Activated CD4-positive, alpha-beta T cell treated with anti-CD3 and anti-CD28 coated beads, Interleukin-2, amount 10 ng/mL, durations not matched to agents 7 days and 5 days (primary cell): Measurements from ENCODE around the gene GAREM1. TPM values are rescaled to one million over a fixed set of nuclear protein-coding genes. Genes with fewer than 3 reads are reported as not detected.
"Not testable (repeated sequence)": the region's sequence is repeated elsewhere in the genome, so short reads cannot be mapped to it uniquely, and the experiment has no call there.

Source experiments
- CTCF ChIA-PET: fragments of 350-600 bp; sonication (Branson Sonifier 250); formaldehyde crosslinking; loops from one replicate; lab custom pipeline; 2021; ENCODE audit warnings: antibody characterized with exemption; lab: Charles Lee
- POLR2A ChIA-PET: fragments of 350-600 bp; sonication (Branson Sonifier 250); formaldehyde crosslinking; loops from one replicate; lab custom pipeline; 2021; ENCODE audit warnings: antibody characterized with exemption; lab: Charles Lee
- DNase-seq: peaks from one replicate; pipeline ENCODE4 v3.0.0-alpha.2; 2020
- H3K27ac Mint-ChIP-seq: one replicate; pipeline ENCODE4 v1.8.0; 2021; ENCODE audit warnings: mild to moderate bottlenecking, moderate library complexity, mixed read lengths
- H3K27me3 Mint-ChIP-seq: one replicate; pipeline ENCODE4 v1.8.0; 2021; ENCODE audit warnings: mixed read lengths
- H3K36me3 Mint-ChIP-seq: one replicate; pipeline ENCODE4 v1.8.0; 2021; ENCODE audit warnings: low read depth, mixed read lengths
- H3K4me1 Mint-ChIP-seq: one replicate; pipeline ENCODE4 v1.8.0; 2021; ENCODE audit warnings: mixed read lengths
- H3K4me3 Mint-ChIP-seq: one replicate; pipeline ENCODE4 v1.8.0; 2021; ENCODE audit warnings: mild to moderate bottlenecking, moderate library complexity, mixed read lengths
- H3K9me3 Mint-ChIP-seq: one replicate; pipeline ENCODE4 v1.8.0; 2021; ENCODE audit warnings: mixed read lengths
- total RNA-seq, 2 experiments: library from RNA; stranded (reverse); gene quantifications; one replicate each; pipeline ENCODE4 v1.2.3, GENCODE V29; 2021

GAREM1 gene
- total RNA-seq: not detected

DNA sequence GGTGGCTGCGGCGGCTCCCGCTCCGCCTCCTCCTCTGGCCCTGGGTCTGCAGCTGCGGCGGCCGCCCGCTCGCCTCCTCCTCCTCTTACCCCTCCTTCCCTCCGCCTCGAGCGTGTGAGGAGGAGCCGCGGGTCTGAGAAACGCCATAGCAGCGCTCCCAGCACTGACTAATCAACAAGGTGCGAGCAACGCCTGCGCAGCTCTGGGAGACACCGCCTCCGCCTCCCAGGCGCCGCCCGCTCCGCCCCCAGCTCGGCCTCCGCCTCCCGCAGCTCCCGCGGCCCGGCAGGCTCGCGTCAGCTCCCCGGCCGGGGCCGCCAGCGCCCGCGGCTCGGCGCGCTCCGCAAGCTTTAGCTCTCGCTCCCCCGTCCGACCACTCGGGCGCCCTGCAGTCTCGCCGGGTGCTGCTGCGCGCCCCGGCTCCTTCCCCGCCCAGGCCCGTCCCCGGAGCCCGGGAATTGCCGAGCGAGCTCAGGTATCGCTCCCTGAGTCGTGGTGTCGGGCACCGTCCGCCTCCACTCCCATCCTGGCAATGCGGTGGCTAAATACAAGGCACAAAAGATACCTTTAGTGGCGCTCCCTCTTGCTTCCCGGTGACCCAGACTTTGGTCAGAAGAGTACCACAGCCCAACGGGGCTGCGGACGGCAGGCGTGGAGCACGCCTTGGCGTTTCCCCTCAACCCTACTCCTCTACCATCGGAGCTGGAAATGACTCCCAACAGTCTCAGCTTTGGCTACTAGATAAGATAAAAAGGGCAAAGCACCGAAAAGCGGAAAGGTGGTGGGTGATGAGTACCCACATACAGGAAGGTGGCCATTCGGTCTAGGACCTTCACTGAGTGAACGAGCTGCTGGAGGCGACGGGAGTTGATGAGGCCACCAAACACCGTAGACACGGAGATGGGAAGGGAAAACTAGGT is at the start of gene GAREM1:
Gene GAREM1, minus strand, starts transcription at position 169 of the 920 bp plus-strand sequence. CDS start 454 bp downstream, outside the sequence.
- POLR2A ChIA-PET: no interaction called here
- no peak within 1 kb of the TSS for H3K27ac Mint-ChIP-seq
- peaks cover 68% of the 10 kb centered on the region for H3K27me3 Mint-ChIP-seq
- peak; percentile 81 for DNase-seq
- H3K4me1 Mint-ChIP-seq: peaks cover 27% of the 10 kb centered on the region
- peak within 1 kb of the TSS; percentile 75 for H3K4me3 Mint-ChIP-seq
- H3K9me3 Mint-ChIP-seq: no peaks in the 10 kb centered on the region
- no peaks in the 10 kb centered on the region for H3K36me3 Mint-ChIP-seq
- CTCF ChIA-PET: interaction anchor here (0.5 to 1.7 kb wide), 5 partner anchors 38 to 313 kb away, joined by 3 to 6 read pairs (median 3); no protein-coding TSS in a partner anchor

DNA sequence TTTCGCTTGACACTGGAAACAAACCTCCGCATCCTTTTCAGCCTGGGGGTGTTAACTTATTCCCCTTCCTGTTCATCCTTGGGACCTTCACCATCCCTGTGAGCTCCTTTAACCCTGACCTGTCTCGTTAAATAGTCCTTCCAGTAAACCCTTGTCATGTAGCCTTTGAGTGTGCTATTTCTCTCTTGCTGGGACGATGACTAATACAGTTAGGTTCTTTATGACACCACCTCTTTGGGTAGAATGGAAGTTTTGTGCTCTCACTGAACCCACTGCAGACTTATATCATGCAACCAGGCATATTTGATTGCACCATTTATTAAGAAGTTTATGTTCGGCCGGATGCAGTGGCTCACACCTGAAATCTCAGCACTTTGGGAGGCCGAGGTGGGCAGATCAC is 40.5 kb upstream of the GAREM1 start:
- Mint-ChIP-seq H3K27me3 (no peaks in the 10 kb centered on the region), H3K36me3 (no peaks in the 10 kb centered on the region), H3K4me3 (no peak overlapping the region), H3K27ac (no peak overlapping the region), H3K4me1 (peaks cover 3% of the 10 kb centered on the region), H3K9me3 (no peaks in the 10 kb centered on the region)
- DNase-seq: no peak
- CTCF ChIA-PET: no interaction called here
- POLR2A ChIA-PET: no interaction called here

GRCh38 chr18:32509111-32509510 is 38.4 kb upstream of the GAREM1 start:
- Mint-ChIP-seq H3K4me3 (no peak overlapping the region), H3K27me3 (no peaks in the 10 kb centered on the region), H3K4me1 (peaks cover 3% of the 10 kb centered on the region), H3K36me3 (no peaks in the 10 kb centered on the region), H3K27ac (no peak overlapping the region), H3K9me3 (no peaks in the 10 kb centered on the region)
- POLR2A ChIA-PET: no interaction called here
- CTCF ChIA-PET: interaction anchor here (1.2 kb wide), 1 partner anchor 38 kb away, joined by 3 read pairs; the partner anchor contains the start of gene GAREM1
- no peak for DNase-seq

- H3K36me3 Mint-ChIP-seq: no peaks in the 10 kb centered on the region
- no peak overlapping the region for H3K27ac Mint-ChIP-seq
- peaks cover 3% of the 10 kb centered on the region for H3K27me3 Mint-ChIP-seq
- peaks cover 3% of the 10 kb centered on the region for H3K4me1 Mint-ChIP-seq
- ChIA-PET CTCF (interaction anchor here (0.7 kb wide), 1 partner anchor 402 kb away, joined by 3 read pairs; no protein-coding TSS in a partner anchor), POLR2A (no interaction called here)
- H3K9me3 Mint-ChIP-seq: no peaks in the 10 kb centered on the region
- no peak overlapping the region for H3K4me3 Mint-ChIP-seq
- no peak for DNase-seq
These were observed 36.4 kb upstream of the GAREM1 start for GRCh38 chr18:32507093-32507492.

GRCh38 chr18:32502014-32502413 is 31.3 kb upstream of the GAREM1 start:
- H3K36me3 Mint-ChIP-seq: no peaks in the 10 kb centered on the region
- CTCF ChIA-PET: no interaction called here
- no peak overlapping the region for H3K27ac Mint-ChIP-seq
- peaks cover 12% of the 10 kb centered on the region for H3K27me3 Mint-ChIP-seq
- H3K4me3 Mint-ChIP-seq: no peak overlapping the region
- DNase-seq: no peak
- POLR2A ChIA-PET: no interaction called here
- peaks cover under 1% of the 10 kb centered on the region for H3K9me3 Mint-ChIP-seq
- H3K4me1 Mint-ChIP-seq: no peaks in the 10 kb centered on the region

DNA sequence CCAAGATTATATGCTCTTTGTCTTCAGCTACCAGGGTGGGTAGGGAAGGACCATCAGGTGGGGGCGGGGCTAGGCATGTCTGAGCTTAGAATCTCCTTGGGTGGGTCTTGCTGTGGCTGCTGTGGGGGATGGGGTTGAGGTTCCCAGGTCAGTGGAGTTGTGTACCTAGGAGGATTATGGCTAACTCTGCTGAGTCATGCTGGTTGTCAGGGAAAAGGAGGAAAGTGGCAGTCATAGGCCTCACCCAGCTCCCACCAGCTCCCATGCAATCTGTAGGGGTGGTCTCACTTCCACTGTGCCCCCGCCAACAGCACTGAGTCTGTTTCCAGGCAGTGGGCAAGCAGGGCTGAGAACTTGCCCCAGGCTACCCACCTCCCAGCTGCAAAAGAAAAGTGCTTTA is 30.6 kb upstream of the GAREM1 start:
- H3K27ac Mint-ChIP-seq: not testable (repeated sequence)

DNA sequence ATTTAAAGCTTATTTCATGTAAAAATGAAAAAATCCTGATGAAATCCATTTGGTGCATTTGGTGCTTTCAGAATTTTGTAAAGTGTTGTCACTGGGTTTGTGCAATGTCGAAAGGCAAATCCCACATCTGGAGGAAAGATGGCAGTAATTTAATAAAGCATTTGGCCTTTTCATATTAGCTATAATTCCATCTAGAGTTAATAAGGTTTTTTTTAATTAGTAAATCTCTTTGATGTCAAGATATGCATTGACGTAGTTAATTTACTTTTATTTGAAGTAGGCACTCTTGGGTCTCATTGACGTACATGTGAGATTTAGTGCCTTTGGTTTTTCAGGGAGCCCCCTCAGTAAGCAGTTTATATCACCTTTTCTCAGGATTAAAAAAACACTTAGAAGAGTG is 12.3 kb upstream of the GAREM1 start:
- H3K27me3 Mint-ChIP-seq: peaks cover 36% of the 10 kb centered on the region
- H3K9me3 Mint-ChIP-seq: no peaks in the 10 kb centered on the region
- DNase-seq: no peak
- ChIA-PET POLR2A (no interaction called here), CTCF (no interaction called here)
- H3K36me3 Mint-ChIP-seq: no peaks in the 10 kb centered on the region
- H3K4me1 Mint-ChIP-seq: no peaks in the 10 kb centered on the region
- no peak overlapping the region for H3K27ac Mint-ChIP-seq
- no peak overlapping the region for H3K4me3 Mint-ChIP-seq

More for the DNA sequence above, 30.6 kb upstream of the GAREM1 start:
- H3K27me3 Mint-ChIP-seq: peaks cover 16% of the 10 kb centered on the region
- H3K9me3 Mint-ChIP-seq, DNase-seq, POLR2A ChIA-PET, H3K36me3 Mint-ChIP-seq, H3K4me3 Mint-ChIP-seq, CTCF ChIA-PET, H3K4me1 Mint-ChIP-seq: not testable (repeated sequence)

DNA sequence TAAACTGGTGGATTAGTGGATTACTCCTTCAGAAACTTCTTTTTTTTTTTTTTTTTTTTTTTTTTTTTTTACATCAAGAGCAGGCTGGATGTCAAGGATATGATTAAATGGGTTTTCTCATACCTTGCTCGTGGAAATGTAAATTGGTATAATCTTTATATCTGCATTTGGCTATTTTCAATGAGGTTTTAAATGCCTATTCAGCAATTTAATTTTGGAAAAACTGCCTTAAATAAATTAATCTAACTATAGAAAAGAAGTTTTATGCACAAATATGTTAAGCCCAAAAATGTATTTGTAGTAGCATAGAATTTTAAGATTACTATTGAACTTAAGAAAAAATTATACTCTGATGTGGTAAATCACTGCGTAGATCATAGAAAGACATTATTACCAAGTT is 11.4 kb upstream of the GAREM1 start:
- Mint-ChIP-seq H3K36me3 (no peaks in the 10 kb centered on the region), H3K27ac (no peak overlapping the region), H3K9me3 (no peaks in the 10 kb centered on the region), H3K4me3 (no peak overlapping the region), H3K27me3 (peaks cover 35% of the 10 kb centered on the region), H3K4me1 (no peaks in the 10 kb centered on the region)
- CTCF ChIA-PET: no interaction called here
- POLR2A ChIA-PET: no interaction called here
- no peak for DNase-seq

- ChIA-PET POLR2A (no interaction called here), CTCF (no interaction called here)
- DNase-seq: no peak
- Mint-ChIP-seq H3K9me3 (no peaks in the 10 kb centered on the region), H3K4me3 (no peak overlapping the region), H3K27me3 (peaks cover 37% of the 10 kb centered on the region), H3K4me1 (no peaks in the 10 kb centered on the region), H3K36me3 (no peaks in the 10 kb centered on the region), H3K27ac (no peak overlapping the region)
These were observed 9.9 kb upstream of the GAREM1 start for GRCh38 chr18:32480581-32480980.

DNA sequence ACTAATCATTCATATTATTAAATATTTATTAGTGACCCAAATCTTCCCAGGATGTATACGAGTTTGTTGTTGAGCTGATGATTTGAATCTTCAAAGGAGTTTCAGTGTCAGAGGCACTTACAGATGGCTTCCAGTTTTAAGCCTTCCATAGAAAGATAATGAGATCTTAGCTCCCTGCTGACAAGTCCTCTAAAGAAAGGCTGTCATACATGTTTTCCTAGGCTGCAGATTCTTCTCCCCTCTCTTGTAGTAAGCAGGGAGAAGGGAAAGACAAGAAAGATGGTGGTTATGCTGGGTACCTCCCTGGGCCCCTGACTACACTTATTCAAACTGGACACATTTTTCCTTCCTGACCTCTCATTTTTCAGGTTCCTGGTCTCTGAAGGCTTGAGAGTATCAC is 8.1 kb upstream of the GAREM1 start:
- Mint-ChIP-seq H3K9me3 (no peaks in the 10 kb centered on the region), H3K27me3 (peaks cover 40% of the 10 kb centered on the region), H3K4me3 (no peak overlapping the region), H3K27ac (no peak overlapping the region), H3K4me1 (no peaks in the 10 kb centered on the region), H3K36me3 (no peaks in the 10 kb centered on the region)
- POLR2A ChIA-PET: no interaction called here
- DNase-seq: no peak
- CTCF ChIA-PET: no interaction called here

DNA sequence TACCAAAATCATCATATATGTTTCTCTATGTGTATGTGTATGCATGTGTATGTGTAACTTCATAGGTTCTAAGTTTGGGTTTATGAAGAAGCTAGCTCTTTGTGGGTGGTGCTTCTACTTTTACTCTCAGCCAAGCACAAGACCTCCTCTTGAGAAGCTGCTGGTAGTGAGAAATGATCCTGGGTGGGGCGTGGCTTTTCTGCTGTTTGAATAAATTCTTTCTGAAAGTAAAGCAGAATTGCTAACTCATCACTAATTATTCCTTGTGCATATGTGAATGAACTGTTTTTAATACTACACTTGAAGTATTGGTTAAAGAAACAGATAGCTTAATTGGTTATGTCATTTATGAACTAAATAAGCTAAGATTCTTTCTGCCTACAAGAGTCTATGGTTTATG is 7.6 kb upstream of the GAREM1 start:
- Mint-ChIP-seq H3K9me3 (no peaks in the 10 kb centered on the region), H3K4me1 (no peaks in the 10 kb centered on the region), H3K27me3 (peaks cover 40% of the 10 kb centered on the region), H3K27ac (no peak overlapping the region), H3K4me3 (no peak overlapping the region), H3K36me3 (no peaks in the 10 kb centered on the region)
- no peak for DNase-seq
- CTCF ChIA-PET: no interaction called here
- POLR2A ChIA-PET: no interaction called here

DNA sequence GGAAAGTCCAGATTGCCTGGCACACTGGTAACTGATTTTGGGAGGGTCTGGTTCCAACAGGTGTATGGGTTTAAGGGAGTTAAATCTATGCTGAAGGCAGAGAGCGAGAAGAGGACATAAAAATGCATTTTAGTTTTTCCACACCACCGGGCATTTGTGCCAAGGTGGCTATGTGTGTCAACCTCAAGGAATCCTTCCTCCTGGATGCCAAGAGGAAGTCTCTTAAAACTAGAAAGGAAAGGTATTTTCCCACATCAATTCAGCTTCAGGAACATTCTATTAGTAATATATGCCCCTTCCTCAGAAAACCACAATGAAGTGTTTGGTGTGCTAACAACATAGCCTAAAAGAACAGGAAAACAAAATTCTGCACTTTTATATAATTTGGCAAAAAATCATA is 5.4 kb upstream of the GAREM1 start:
- DNase-seq: no peak
- H3K36me3 Mint-ChIP-seq: no peaks in the 10 kb centered on the region
- ChIA-PET POLR2A (no interaction called here), CTCF (no interaction called here)
- peaks cover 56% of the 10 kb centered on the region for H3K27me3 Mint-ChIP-seq
- H3K4me1 Mint-ChIP-seq: peaks cover 8% of the 10 kb centered on the region
- no peaks in the 10 kb centered on the region for H3K9me3 Mint-ChIP-seq
- H3K27ac Mint-ChIP-seq: no peak overlapping the region
- H3K4me3 Mint-ChIP-seq: no peak overlapping the region

GRCh38 chr18:32475069-32475468 is 4.4 kb upstream of the GAREM1 start:
- H3K27ac Mint-ChIP-seq, H3K4me1 Mint-ChIP-seq, H3K4me3 Mint-ChIP-seq, POLR2A ChIA-PET, CTCF ChIA-PET, H3K9me3 Mint-ChIP-seq, DNase-seq, H3K36me3 Mint-ChIP-seq: not testable (repeated sequence)
- H3K27me3 Mint-ChIP-seq: peaks cover 53% of the 10 kb centered on the region
